Nephron progenitor cell (in vitro differentiated cells): ENCODE results near the gene NINL.

Experiments used
- DNase-seq: peaks from one replicate; pipeline ENCODE4 v3.0.0; 2021
- H3K27ac Mint-ChIP-seq: 2 replicates; pipeline ENCODE4 v1.8.0; 2021; ENCODE audit warnings: mild to moderate bottlenecking, moderate library complexity, mixed read lengths
- H3K27me3 Mint-ChIP-seq: 2 replicates; pipeline ENCODE4 v1.8.0; 2021; ENCODE audit warnings: mild to moderate bottlenecking, low read depth, mixed read lengths; ENCODE audit not compliant: poor library complexity
- H3K36me3 Mint-ChIP-seq: 2 replicates; pipeline ENCODE4 v1.8.0; 2021; ENCODE audit warnings: low read depth, mixed read lengths
- H3K4me1 Mint-ChIP-seq: 2 replicates; pipeline ENCODE4 v1.8.0; 2021; ENCODE audit warnings: mixed read lengths
- H3K4me3 Mint-ChIP-seq: 2 replicates; pipeline ENCODE4 v1.8.0; 2021; ENCODE audit warnings: mild to moderate bottlenecking, moderate library complexity, mixed read lengths
- H3K9me3 Mint-ChIP-seq: 2 replicates; pipeline ENCODE4 v1.8.0; 2021; ENCODE audit warnings: mild to moderate bottlenecking, moderate library complexity, mixed read lengths
- TF ChIP-seq, protein P1 (sequence below): fragments of 200-600 bp; sonication (generic); IDR thresholded peaks from 2 replicates; pipeline ENCODE4 v1.5.0; 2021; ENCODE audit warnings: antibody characterized with exemption

NINL gene

DNA sequence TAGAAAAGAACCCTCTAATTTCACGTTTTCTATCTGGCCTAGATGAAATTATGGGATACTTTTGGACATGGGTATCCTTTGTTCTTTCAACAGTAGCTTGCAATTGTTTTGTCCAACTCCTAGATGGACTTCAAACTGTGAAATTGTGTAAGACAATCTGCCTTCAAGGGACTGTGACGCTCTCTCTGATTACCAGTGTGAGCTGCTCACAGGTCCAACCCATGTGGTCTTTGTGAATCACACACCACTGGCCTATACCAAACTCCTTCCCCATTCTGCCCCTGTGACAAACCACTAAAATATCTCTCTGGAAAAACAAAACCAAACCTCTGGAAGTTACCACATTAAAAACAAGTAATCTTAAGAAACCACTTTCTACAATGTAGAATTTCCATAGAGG is 59.5 kb downstream of the NINL start:
- H3K9me3 Mint-ChIP-seq, result peaks cover 32% of the 10 kb centered on the region
- peak overlapping the region; percentile 53 for H3K27ac Mint-ChIP-seq
- H3K36me3 Mint-ChIP-seq, result peaks cover 83% of the 10 kb centered on the region
- peaks cover 2% of the 10 kb centered on the region for H3K27me3 Mint-ChIP-seq
- no peak overlapping the region for H3K4me3 Mint-ChIP-seq
- no peaks in the 10 kb centered on the region for H3K4me1 Mint-ChIP-seq
- no peak for DNase-seq
- TF ChIP-seq, protein P1, sequence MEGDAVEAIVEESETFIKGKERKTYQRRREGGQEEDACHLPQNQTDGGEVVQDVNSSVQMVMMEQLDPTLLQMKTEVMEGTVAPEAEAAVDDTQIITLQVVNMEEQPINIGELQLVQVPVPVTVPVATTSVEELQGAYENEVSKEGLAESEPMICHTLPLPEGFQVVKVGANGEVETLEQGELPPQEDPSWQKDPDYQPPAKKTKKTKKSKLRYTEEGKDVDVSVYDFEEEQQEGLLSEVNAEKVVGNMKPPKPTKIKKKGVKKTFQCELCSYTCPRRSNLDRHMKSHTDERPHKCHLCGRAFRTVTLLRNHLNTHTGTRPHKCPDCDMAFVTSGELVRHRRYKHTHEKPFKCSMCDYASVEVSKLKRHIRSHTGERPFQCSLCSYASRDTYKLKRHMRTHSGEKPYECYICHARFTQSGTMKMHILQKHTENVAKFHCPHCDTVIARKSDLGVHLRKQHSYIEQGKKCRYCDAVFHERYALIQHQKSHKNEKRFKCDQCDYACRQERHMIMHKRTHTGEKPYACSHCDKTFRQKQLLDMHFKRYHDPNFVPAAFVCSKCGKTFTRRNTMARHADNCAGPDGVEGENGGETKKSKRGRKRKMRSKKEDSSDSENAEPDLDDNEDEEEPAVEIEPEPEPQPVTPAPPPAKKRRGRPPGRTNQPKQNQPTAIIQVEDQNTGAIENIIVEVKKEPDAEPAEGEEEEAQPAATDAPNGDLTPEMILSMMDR, result no peak

DNA sequence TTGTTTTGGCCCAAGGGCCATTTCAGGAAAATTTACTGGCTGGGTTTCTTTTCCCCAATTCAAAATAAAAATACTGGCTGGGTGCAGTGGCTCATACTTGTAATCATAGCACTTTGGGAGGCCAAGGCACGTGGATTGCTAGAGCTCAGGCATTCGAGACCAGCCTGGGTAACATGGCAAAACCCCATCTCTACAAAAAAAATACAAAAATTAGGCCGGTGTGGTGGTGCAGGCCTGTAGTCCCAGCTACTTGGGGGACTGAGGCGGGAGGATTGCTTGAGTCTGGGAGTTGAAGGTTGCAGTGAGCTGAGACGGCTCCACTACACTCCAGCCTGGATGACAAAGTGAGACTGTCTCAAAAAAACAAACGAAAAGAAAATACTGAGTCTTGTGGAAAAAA is 60.0 kb downstream of the NINL start:
- Mint-ChIP-seq H3K27me3 (peaks cover 3% of the 10 kb centered on the region), H3K36me3 (peaks cover 83% of the 10 kb centered on the region), H3K4me1 (no peaks in the 10 kb centered on the region), H3K4me3 (no peak overlapping the region), H3K9me3 (peaks cover 32% of the 10 kb centered on the region), H3K27ac (peak overlapping the region; percentile 48)
- no peak for DNase-seq
- TF ChIP-seq, protein P1, result no peak

DNA sequence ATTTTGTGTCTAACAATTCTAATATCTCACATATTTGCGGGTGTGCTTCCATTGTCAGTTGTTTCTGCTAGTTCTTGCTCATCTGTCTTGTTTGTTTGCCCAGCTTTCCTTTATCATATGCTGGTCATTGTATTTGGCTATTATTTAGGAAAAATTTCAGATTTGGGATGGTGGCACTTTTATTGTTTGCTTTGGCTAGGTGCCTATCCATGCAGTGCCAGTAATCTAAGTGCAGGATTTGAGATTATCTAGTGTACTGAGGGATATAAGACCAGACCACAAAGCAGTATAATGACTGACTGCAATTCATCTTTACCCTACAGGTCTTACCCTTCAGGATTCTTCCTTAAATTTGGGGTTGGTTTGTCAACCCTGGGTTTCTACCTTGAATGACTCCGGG is 63.9 kb downstream of the NINL start:
- Mint-ChIP-seq H3K27me3 (peaks cover 3% of the 10 kb centered on the region), H3K4me3 (no peak overlapping the region)

GRCh38 chr20:25517124-25517523 is 68.2 kb downstream of the NINL start:
- H3K9me3 Mint-ChIP-seq, result peaks cover 85% of the 10 kb centered on the region
- peaks cover 7% of the 10 kb centered on the region for H3K27me3 Mint-ChIP-seq
- no peaks in the 10 kb centered on the region for H3K4me1 Mint-ChIP-seq
- peaks cover 100% of the 10 kb centered on the region for H3K36me3 Mint-ChIP-seq
- no peak for DNase-seq
- no peak overlapping the region for H3K27ac Mint-ChIP-seq
- no peak overlapping the region for H3K4me3 Mint-ChIP-seq
- TF ChIP-seq, protein P1, result no peak

More for the DNA sequence above, 63.9 kb downstream of the NINL start:
- no peak overlapping the region for H3K27ac Mint-ChIP-seq
- TF ChIP-seq, protein P1, result no peak
- no peak for DNase-seq
- peaks cover 64% of the 10 kb centered on the region for H3K9me3 Mint-ChIP-seq
- no peaks in the 10 kb centered on the region for H3K4me1 Mint-ChIP-seq
- peaks cover 99% of the 10 kb centered on the region for H3K36me3 Mint-ChIP-seq

GRCh38 chr20:25514747-25515340 is 70.5 kb downstream of the NINL start:
- H3K4me1 Mint-ChIP-seq, result peaks cover 8% of the 10 kb centered on the region
- H3K36me3 Mint-ChIP-seq, result peaks cover 93% of the 10 kb centered on the region
- H3K9me3 Mint-ChIP-seq, result peaks cover 62% of the 10 kb centered on the region
- no peak overlapping the region for H3K27ac Mint-ChIP-seq
- TF ChIP-seq, protein P1, result no peak
- no peak overlapping the region for H3K4me3 Mint-ChIP-seq
- H3K27me3 Mint-ChIP-seq, result peaks cover 4% of the 10 kb centered on the region
- no peak for DNase-seq

- H3K4me1 Mint-ChIP-seq, result peaks cover 9% of the 10 kb centered on the region
- H3K36me3 Mint-ChIP-seq, result peaks cover 93% of the 10 kb centered on the region
- peaks cover 56% of the 10 kb centered on the region for H3K9me3 Mint-ChIP-seq
These were observed 71.1 kb downstream of the NINL start for GRCh38 chr20:25514195-25514594.

More at GRCh38 chr20:25514195-25514594, 71.1 kb downstream of the NINL start:
- Mint-ChIP-seq H3K27ac (no peak overlapping the region), H3K27me3 (peaks cover 4% of the 10 kb centered on the region), H3K4me3 (no peak overlapping the region)
- no peak for DNase-seq
- TF ChIP-seq, protein P1, result no peak
